Glutamatergic neuron (in vitro differentiated cells): ENCODE results near the gene SLC35G3. TPM values are rescaled to one million over a fixed set of nuclear protein-coding genes. Genes with fewer than 3 reads are reported as not detected.

Experiments used
- DNase-seq: peaks from one replicate; pipeline ENCODE4 v3.0.0; 2022
- H3K27ac Mint-ChIP-seq: one replicate; pipeline ENCODE4 v1.8.0; 2020; ENCODE audit warnings: mild to moderate bottlenecking, mixed read lengths, inconsistent platforms; ENCODE audit not compliant: unreplicated experiment
- H3K27me3 Mint-ChIP-seq: one replicate; pipeline ENCODE4 v1.8.0; 2020; ENCODE audit warnings: mild to moderate bottlenecking, moderate library complexity, mixed read lengths, inconsistent platforms; ENCODE audit not compliant: unreplicated experiment
- H3K36me3 Mint-ChIP-seq: one replicate; pipeline ENCODE4 v1.8.0; 2020; ENCODE audit warnings: mild to moderate bottlenecking, mixed read lengths, inconsistent platforms; ENCODE audit not compliant: unreplicated experiment
- H3K4me1 Mint-ChIP-seq: one replicate; pipeline ENCODE4 v1.8.0; 2020; ENCODE audit warnings: mild to moderate bottlenecking, low read depth, mixed read lengths, inconsistent platforms; ENCODE audit not compliant: unreplicated experiment
- H3K4me3 Mint-ChIP-seq: one replicate; pipeline ENCODE4 v1.8.0; 2020; ENCODE audit warnings: mild to moderate bottlenecking, mixed read lengths, inconsistent platforms; ENCODE audit not compliant: unreplicated experiment
- H3K9me3 Mint-ChIP-seq: one replicate; pipeline ENCODE4 v1.8.0; 2020; ENCODE audit warnings: mild to moderate bottlenecking, moderate library complexity, mixed read lengths, inconsistent platforms; ENCODE audit not compliant: unreplicated experiment
- total RNA-seq: library from RNA; stranded (reverse); fragmentation: NEBNext Ultra II Directional; extraction: Animal tissue kit (Norgen Biotek cat#: 25700); gene quantifications from one replicate; pipeline ENCODE4 v1.2.1, GENCODE V29; 2021; ENCODE audit not compliant: unreplicated experiment
- TF ChIP-seq, protein P1 (sequence below): fragments of 200-600 bp; sonication (generic); IDR thresholded peaks from one replicate; pipeline ENCODE4 v1.5.0; 2021; ENCODE audit not compliant: partially characterized antibody, unreplicated experiment

SLC35G3 gene
- total RNA-seq, 1 donor from 2014 or later: not detected

DNA sequence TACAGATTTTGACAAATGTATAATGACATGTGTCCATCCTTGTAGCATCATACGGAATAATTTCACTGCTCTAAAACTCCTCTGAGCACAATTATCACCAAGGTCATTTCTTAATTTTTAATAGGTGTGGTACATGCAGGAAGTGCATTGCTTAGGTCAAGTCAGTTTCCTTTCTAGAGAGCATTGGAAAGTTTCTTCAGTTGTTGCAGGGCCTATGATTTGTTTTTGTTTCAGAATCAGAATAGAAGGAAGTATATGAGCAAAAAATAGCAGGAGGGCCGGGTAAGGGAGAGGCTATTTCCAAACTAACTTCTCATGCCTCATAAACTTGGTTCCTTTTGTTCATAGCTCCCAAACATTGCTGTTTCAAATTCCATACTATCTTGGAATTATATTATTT, 24.7 kb upstream of the SLC35G3 start:
- TF ChIP-seq, protein P1, sequence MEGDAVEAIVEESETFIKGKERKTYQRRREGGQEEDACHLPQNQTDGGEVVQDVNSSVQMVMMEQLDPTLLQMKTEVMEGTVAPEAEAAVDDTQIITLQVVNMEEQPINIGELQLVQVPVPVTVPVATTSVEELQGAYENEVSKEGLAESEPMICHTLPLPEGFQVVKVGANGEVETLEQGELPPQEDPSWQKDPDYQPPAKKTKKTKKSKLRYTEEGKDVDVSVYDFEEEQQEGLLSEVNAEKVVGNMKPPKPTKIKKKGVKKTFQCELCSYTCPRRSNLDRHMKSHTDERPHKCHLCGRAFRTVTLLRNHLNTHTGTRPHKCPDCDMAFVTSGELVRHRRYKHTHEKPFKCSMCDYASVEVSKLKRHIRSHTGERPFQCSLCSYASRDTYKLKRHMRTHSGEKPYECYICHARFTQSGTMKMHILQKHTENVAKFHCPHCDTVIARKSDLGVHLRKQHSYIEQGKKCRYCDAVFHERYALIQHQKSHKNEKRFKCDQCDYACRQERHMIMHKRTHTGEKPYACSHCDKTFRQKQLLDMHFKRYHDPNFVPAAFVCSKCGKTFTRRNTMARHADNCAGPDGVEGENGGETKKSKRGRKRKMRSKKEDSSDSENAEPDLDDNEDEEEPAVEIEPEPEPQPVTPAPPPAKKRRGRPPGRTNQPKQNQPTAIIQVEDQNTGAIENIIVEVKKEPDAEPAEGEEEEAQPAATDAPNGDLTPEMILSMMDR: no peak

DNA sequence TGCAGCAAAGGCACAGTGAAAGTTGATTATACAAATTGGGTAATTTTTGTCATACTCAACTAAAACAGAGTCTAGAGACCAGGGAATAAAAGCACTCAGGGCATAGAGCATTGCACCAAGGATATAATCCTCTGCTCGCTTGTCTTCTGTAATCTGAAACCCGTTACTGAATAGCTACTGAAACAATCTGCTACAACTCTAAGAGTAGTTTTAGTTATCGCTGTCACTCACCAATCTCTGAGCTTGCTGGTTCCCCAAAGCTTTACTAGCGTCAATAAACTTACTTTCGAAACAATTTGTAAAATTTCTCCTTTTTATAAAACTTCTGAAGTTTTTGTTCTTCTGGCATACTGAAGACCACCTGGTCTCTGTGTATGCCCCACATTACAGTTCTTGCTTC, 22.9 kb upstream of the SLC35G3 start:
- no peak overlapping the region for H3K27ac Mint-ChIP-seq
- no peaks in the 10 kb centered on the region for H3K36me3 Mint-ChIP-seq
- DNase-seq: no peak
- H3K9me3 Mint-ChIP-seq: no peaks in the 10 kb centered on the region
- peaks cover 4% of the 10 kb centered on the region for H3K27me3 Mint-ChIP-seq
- TF ChIP-seq, protein P1: no peak
- H3K4me3 Mint-ChIP-seq: no peak overlapping the region
- no peaks in the 10 kb centered on the region for H3K4me1 Mint-ChIP-seq

More for the DNA sequence above, 24.7 kb upstream of the SLC35G3 start:
- Mint-ChIP-seq H3K27me3 (peaks cover 2% of the 10 kb centered on the region), H3K9me3 (no peaks in the 10 kb centered on the region), H3K4me1 (no peaks in the 10 kb centered on the region), H3K4me3 (no peak overlapping the region), H3K36me3 (no peaks in the 10 kb centered on the region), H3K27ac (no peak overlapping the region)
- no peak for DNase-seq

DNA sequence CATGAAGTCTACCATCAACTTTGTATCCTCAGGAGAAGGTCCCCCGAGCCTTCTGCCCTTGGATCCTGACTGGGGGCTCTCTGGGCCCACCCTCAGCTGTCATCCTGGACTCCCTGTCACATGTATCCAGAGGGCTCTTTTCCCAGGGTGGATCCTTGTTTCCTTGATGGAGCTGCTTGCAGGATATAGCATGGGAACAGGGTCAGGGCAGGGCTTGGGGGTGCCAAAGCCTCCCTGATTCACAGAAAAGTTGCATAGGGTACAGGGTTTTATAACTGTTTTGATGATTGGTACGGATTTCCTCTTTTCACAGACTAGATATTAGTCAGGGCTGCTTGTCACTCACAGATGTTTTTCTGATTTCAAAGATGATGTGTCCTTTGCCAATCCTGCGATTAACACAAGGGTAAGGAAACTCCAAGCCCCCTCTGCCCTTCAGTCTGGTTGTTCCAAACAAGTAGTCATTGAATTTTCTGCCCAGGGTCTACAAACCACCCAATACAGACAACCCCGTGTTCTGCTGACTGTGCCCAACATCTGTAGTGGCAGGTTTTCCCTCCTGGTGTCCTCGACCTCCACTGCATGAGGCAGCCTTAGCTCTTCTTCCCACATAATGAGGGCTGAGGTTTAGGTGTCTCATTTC, 20.6 kb upstream of the SLC35G3 start:
- peaks cover 4% of the 10 kb centered on the region for H3K27me3 Mint-ChIP-seq
- no peak overlapping the region for H3K27ac Mint-ChIP-seq
- DNase-seq: no peak
- no peaks in the 10 kb centered on the region for H3K4me1 Mint-ChIP-seq
- no peak overlapping the region for H3K4me3 Mint-ChIP-seq
- H3K36me3 Mint-ChIP-seq: no peaks in the 10 kb centered on the region
- TF ChIP-seq, protein P1: no peak
- no peaks in the 10 kb centered on the region for H3K9me3 Mint-ChIP-seq

DNA sequence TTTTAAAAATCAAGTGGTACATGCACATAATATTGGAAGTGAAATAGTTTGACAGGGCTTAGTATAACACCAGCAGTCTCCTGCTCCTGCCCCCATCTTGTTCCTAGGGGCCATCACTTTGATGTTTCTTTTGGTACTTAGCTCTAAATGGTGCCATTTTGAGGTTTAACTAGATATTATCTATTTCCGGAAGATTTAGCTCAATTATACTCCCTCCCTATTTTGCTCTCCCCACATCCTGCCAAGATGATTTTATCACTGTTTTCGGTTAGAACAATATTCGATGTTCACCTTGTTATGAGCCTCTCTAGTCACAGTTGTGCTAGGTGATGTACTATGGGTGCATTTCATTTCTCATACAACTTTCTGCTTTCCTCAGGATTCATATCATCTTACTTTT, 20.0 kb upstream of the SLC35G3 start:
- Mint-ChIP-seq H3K4me3 (no peak overlapping the region), H3K27me3 (peaks cover 4% of the 10 kb centered on the region), H3K27ac (no peak overlapping the region), H3K9me3 (no peaks in the 10 kb centered on the region), H3K4me1 (no peaks in the 10 kb centered on the region), H3K36me3 (no peaks in the 10 kb centered on the region)
- no peak for DNase-seq
- TF ChIP-seq, protein P1: no peak

DNA sequence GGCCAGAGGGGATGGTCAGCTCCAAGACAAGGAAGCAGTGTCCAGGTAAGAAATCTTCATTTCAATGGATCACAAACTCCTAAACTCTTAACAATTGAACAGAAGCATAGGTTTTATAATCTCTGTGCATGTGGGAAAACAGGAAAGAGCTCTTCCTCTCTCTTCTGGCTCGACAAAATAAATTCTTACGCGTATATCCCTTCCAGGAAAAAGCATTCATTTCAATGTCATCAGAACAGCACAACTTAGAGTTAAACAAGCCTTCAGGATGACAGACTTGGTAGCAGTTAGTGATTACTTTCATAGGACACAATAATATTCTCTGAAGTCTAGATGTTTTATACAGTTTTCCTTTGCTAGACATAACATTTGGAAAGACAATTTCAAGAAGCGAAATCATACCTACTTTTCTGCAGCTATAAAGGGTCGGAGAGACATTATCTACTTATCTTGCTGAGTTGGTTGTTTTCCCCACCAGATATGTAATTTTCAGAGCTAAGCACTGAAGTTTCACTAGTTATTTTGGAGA, 19.3 kb upstream of the SLC35G3 start:
- peaks cover 4% of the 10 kb centered on the region for H3K27me3 Mint-ChIP-seq
- no peak for DNase-seq
- H3K9me3 Mint-ChIP-seq: no peaks in the 10 kb centered on the region
- H3K36me3 Mint-ChIP-seq: no peaks in the 10 kb centered on the region
- H3K4me1 Mint-ChIP-seq: no peaks in the 10 kb centered on the region
- no peak overlapping the region for H3K27ac Mint-ChIP-seq
- H3K4me3 Mint-ChIP-seq: no peak overlapping the region
- TF ChIP-seq, protein P1: no peak
